HEK293 (cell line): Measurements from ENCODE around the gene MAP2.

Experiments
- BCL11A ChIP-seq: fragments of 450-650 bp; formaldehyde crosslinking; IDR thresholded peaks from 2 replicates; pipeline ENCODE4 v1.5.1; 2016; ENCODE audit warnings: low read depth, missing biosample characterization, missing genetic modification characterization
- EGR2 ChIP-seq: fragments of 450-650 bp; formaldehyde crosslinking; IDR thresholded peaks from 2 replicates; pipeline ENCODE4 v1.5.1; 2016; ENCODE audit warnings: low read depth, missing biosample characterization, missing genetic modification characterization
- FEZF1 ChIP-seq: fragments of 450-650 bp; formaldehyde crosslinking; IDR thresholded peaks from 2 replicates; pipeline ENCODE4 v1.5.1; 2016; ENCODE audit warnings: missing biosample characterization, missing genetic modification characterization
- ZBTB20 ChIP-seq: fragments of 450-650 bp; formaldehyde crosslinking; IDR thresholded peaks from 2 replicates; pipeline ENCODE4 v1.5.1; 2016; ENCODE audit warnings: missing biosample characterization, missing genetic modification characterization
- ZEB2 ChIP-seq: fragments of 450-650 bp; formaldehyde crosslinking; IDR thresholded peaks from 2 replicates; pipeline ENCODE4 v1.5.1; 2016; ENCODE audit warnings: missing biosample characterization, missing genetic modification characterization
- ZNF133 ChIP-seq: fragments of 450-650 bp; formaldehyde crosslinking; IDR thresholded peaks from 2 replicates; pipeline ENCODE4 v1.5.1; 2016; ENCODE audit warnings: missing biosample characterization, missing genetic modification characterization
- ZNF23 ChIP-seq: fragments of 450-650 bp; formaldehyde crosslinking; IDR thresholded peaks from 2 replicates; pipeline ENCODE4 v1.5.1; 2016; ENCODE audit warnings: missing biosample characterization, missing genetic modification characterization, borderline replicate concordance
- ZNF292 ChIP-seq: fragments of 450-650 bp; formaldehyde crosslinking; IDR thresholded peaks from 2 replicates; pipeline ENCODE4 v1.5.1; 2016; ENCODE audit warnings: low read depth, missing biosample characterization, missing genetic modification characterization, borderline replicate concordance
- ZNF423 ChIP-seq: fragments of 450-650 bp; formaldehyde crosslinking; IDR thresholded peaks from 2 replicates; pipeline ENCODE4 v1.5.1; 2016; ENCODE audit warnings: missing biosample characterization, missing genetic modification characterization
- ZNF449 ChIP-seq: fragments of 450-650 bp; formaldehyde crosslinking; IDR thresholded peaks from 2 replicates; pipeline ENCODE4 v1.5.1; 2017; ENCODE audit warnings: missing biosample characterization, mild to moderate bottlenecking, missing genetic modification characterization, moderate library complexity
- ZNF548 ChIP-seq: fragments of 450-650 bp; formaldehyde crosslinking; IDR thresholded peaks from 2 replicates; pipeline ENCODE4 v1.5.1; 2016; ENCODE audit warnings: missing biosample characterization, missing genetic modification characterization
- ZNF558 ChIP-seq: fragments of 450-650 bp; formaldehyde crosslinking; IDR thresholded peaks from 2 replicates; pipeline ENCODE4 v1.5.1; 2016; ENCODE audit warnings: missing biosample characterization, missing genetic modification characterization
- ZNF600 ChIP-seq: fragments of 450-650 bp; formaldehyde crosslinking; IDR thresholded peaks from 2 replicates; pipeline ENCODE4 v1.5.1; 2016; ENCODE audit warnings: missing biosample characterization, missing genetic modification characterization
- ZNF785 ChIP-seq: fragments of 450-650 bp; formaldehyde crosslinking; IDR thresholded peaks from 2 replicates; pipeline ENCODE4 v1.5.1; 2016; ENCODE audit warnings: missing biosample characterization, missing genetic modification characterization
- TF ChIP-seq, protein P1 (sequence below): fragments of 450-650 bp; formaldehyde crosslinking; IDR thresholded peaks from 2 replicates; pipeline ENCODE4 v1.5.1; 2016; ENCODE audit warnings: missing biosample characterization, missing genetic modification characterization
- TF ChIP-seq, protein P2 (sequence below): fragments of 450-650 bp; formaldehyde crosslinking; IDR thresholded peaks from 2 replicates; pipeline ENCODE4 v1.5.0; 2017; ENCODE audit warnings: missing biosample characterization, missing genetic modification characterization, borderline replicate concordance
- TF ChIP-seq, protein P3 (sequence below): fragments of 450-650 bp; formaldehyde crosslinking; IDR thresholded peaks from 2 replicates; pipeline ENCODE4 v1.5.1; 2016; ENCODE audit warnings: missing biosample characterization, missing genetic modification characterization
- TF ChIP-seq, protein P4 (sequence below): fragments of 450-650 bp; formaldehyde crosslinking; IDR thresholded peaks from 2 replicates; pipeline ENCODE4; 2016; ENCODE audit warnings: missing biosample characterization, missing genetic modification characterization

The MAP2 gene

GRCh38 chr2:209771474-209772289 is 347.8 kb downstream of the MAP2 start, which contains the start of gene UNC80 (continued):
- TF ChIP-seq, protein P1, sequence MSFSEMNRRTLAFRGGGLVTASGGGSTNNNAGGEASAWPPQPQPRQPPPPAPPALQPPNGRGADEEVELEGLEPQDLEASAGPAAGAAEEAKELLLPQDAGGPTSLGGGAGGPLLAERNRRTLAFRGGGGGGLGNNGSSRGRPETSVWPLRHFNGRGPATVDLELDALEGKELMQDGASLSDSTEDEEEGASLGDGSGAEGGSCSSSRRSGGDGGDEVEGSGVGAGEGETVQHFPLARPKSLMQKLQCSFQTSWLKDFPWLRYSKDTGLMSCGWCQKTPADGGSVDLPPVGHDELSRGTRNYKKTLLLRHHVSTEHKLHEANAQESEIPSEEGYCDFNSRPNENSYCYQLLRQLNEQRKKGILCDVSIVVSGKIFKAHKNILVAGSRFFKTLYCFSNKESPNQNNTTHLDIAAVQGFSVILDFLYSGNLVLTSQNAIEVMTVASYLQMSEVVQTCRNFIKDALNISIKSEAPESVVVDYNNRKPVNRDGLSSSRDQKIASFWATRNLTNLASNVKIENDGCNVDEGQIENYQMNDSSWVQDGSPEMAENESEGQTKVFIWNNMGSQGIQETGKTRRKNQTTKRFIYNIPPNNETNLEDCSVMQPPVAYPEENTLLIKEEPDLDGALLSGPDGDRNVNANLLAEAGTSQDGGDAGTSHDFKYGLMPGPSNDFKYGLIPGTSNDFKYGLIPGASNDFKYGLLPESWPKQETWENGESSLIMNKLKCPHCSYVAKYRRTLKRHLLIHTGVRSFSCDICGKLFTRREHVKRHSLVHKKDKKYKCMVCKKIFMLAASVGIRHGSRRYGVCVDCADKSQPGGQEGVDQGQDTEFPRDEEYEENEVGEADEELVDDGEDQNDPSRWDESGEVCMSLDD (tag by site-specific recombination): peak; percentile 70; the same call in 1 of the 2 replicates
- TF ChIP-seq ZNF558: no peak
- TF ChIP-seq FEZF1 (tag by site-specific recombination): no peak
- no peak for TF ChIP-seq ZNF133 (tag by site-specific recombination)
- TF ChIP-seq ZBTB20 (tag by site-specific recombination): 0 out of 2 replicates have a peak, but pooled peaks have one; percentile 20
- no peak for TF ChIP-seq ZNF423
- no peak for TF ChIP-seq BCL11A
- TF ChIP-seq ZNF785 (tag by site-specific recombination): no peak
- TF ChIP-seq, protein P2, sequence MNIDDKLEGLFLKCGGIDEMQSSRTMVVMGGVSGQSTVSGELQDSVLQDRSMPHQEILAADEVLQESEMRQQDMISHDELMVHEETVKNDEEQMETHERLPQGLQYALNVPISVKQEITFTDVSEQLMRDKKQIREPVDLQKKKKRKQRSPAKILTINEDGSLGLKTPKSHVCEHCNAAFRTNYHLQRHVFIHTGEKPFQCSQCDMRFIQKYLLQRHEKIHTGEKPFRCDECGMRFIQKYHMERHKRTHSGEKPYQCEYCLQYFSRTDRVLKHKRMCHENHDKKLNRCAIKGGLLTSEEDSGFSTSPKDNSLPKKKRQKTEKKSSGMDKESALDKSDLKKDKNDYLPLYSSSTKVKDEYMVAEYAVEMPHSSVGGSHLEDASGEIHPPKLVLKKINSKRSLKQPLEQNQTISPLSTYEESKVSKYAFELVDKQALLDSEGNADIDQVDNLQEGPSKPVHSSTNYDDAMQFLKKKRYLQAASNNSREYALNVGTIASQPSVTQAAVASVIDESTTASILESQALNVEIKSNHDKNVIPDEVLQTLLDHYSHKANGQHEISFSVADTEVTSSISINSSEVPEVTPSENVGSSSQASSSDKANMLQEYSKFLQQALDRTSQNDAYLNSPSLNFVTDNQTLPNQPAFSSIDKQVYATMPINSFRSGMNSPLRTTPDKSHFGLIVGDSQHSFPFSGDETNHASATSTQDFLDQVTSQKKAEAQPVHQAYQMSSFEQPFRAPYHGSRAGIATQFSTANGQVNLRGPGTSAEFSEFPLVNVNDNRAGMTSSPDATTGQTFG (tag by site-specific recombination): no peak
- TF ChIP-seq ZNF600: peak; percentile 62
- peak; percentile 42; the same call in 1 of the 2 replicates for TF ChIP-seq ZEB2
- TF ChIP-seq ZNF449 (tag by site-specific recombination): no peak
- TF ChIP-seq, protein P3, sequence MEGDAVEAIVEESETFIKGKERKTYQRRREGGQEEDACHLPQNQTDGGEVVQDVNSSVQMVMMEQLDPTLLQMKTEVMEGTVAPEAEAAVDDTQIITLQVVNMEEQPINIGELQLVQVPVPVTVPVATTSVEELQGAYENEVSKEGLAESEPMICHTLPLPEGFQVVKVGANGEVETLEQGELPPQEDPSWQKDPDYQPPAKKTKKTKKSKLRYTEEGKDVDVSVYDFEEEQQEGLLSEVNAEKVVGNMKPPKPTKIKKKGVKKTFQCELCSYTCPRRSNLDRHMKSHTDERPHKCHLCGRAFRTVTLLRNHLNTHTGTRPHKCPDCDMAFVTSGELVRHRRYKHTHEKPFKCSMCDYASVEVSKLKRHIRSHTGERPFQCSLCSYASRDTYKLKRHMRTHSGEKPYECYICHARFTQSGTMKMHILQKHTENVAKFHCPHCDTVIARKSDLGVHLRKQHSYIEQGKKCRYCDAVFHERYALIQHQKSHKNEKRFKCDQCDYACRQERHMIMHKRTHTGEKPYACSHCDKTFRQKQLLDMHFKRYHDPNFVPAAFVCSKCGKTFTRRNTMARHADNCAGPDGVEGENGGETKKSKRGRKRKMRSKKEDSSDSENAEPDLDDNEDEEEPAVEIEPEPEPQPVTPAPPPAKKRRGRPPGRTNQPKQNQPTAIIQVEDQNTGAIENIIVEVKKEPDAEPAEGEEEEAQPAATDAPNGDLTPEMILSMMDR (tag by site-specific recombination): peak; percentile 18; the same call in 1 of the 2 replicates
- TF ChIP-seq, protein P4, sequence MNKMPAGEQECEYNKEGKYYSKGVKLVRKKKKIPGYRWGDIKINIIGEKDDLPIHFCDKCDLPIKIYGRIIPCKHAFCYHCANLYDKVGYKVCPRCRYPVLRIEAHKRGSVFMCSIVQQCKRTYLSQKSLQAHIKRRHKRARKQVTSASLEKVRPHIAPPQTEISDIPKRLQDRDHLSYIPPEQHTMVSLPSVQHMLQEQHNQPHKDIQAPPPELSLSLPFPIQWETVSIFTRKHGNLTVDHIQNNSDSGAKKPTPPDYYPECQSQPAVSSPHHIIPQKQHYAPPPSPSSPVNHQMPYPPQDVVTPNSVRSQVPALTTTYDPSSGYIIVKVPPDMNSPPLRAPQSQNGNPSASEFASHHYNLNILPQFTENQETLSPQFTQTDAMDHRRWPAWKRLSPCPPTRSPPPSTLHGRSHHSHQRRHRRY (tag by site-specific recombination): no peak
- TF ChIP-seq ZNF548 (tag by site-specific recombination): no peak
- TF ChIP-seq EGR2: peak; percentile 45
- TF ChIP-seq ZNF292 (tag by site-specific recombination): no peak
- no peak for TF ChIP-seq ZNF23 (tag by site-specific recombination)
